ENCODE measurements around the gene ALKBH4.
"Not testable (repeated sequence)": the region's sequence is repeated elsewhere in the genome, so short reads cannot be mapped to it uniquely, and the experiment has no call there.

The ALKBH4 gene

GRCh38 chr7:102490529-102491075 is 25.9 kb upstream of the ALKBH4 start:
- not testable (repeated sequence) for H3K36me3 Mint-ChIP-seq; H3K27ac Mint-ChIP-seq; H3K27me3 Mint-ChIP-seq; H3K9me3 Mint-ChIP-seq (ENCODE audit: low read depth); H3K4me3 Mint-ChIP-seq; H3K4me1 Mint-ChIP-seq (ENCODE audit: low read depth)

- H3K27ac Mint-ChIP-seq; H3K27me3 Mint-ChIP-seq; H3K4me3 Mint-ChIP-seq; H3K4me1 Mint-ChIP-seq (ENCODE audit: low read depth); H3K9me3 Mint-ChIP-seq (ENCODE audit: low read depth); H3K36me3 Mint-ChIP-seq: not testable (repeated sequence)
Observed at GRCh38 chr7:102484317-102484716, 19.7 kb upstream of the ALKBH4 start.

- H3K4me1 Mint-ChIP-seq (ENCODE audit: low read depth); H3K9me3 Mint-ChIP-seq (ENCODE audit: low read depth); H3K27me3 Mint-ChIP-seq; H3K4me3 Mint-ChIP-seq; H3K27ac Mint-ChIP-seq; H3K36me3 Mint-ChIP-seq: not testable (repeated sequence)
Observed at GRCh38 chr7:102481962-102482361, 17.3 kb upstream of the ALKBH4 start.

- H3K27me3 Mint-ChIP-seq; H3K4me3 Mint-ChIP-seq; H3K9me3 Mint-ChIP-seq (ENCODE audit: low read depth); H3K27ac Mint-ChIP-seq; H3K4me1 Mint-ChIP-seq (ENCODE audit: low read depth); H3K36me3 Mint-ChIP-seq: not testable (repeated sequence)
Observed at GRCh38 chr7:102479982-102480637, 15.4 kb upstream of the ALKBH4 start.

DNA sequence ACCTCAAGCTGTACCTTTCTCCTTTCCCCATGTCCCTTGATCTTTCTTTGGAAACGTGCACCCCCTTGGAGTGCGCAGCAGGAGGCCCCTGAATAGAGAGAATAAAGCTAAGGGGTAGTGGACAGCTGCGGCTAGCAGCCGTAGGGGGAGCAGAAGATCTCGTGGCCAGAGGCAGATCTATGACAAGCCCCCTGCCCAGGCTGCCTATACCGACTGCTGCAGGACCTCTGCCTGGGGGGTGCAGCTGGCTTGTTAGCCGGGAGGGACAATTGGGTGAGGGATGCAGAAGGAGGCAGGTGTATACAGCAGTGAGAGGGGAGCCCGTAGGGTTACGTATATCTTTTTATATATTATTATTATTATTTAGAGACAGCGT is 14.5 kb upstream of the ALKBH4 start:
- not testable (repeated sequence) for H3K27ac Mint-ChIP-seq; H3K4me3 Mint-ChIP-seq; H3K4me1 Mint-ChIP-seq (ENCODE audit: low read depth); H3K36me3 Mint-ChIP-seq; H3K27me3 Mint-ChIP-seq; H3K9me3 Mint-ChIP-seq (ENCODE audit: low read depth)

- Mint-ChIP-seq H3K27ac (peak within 1 kb of the TSS; percentile 78), H3K4me3 (peak within 1 kb of the TSS; percentile 87)
- not testable (repeated sequence) for H3K9me3 Mint-ChIP-seq (ENCODE audit: low read depth); H3K36me3 Mint-ChIP-seq; H3K27me3 Mint-ChIP-seq; H3K4me1 Mint-ChIP-seq (ENCODE audit: low read depth)
Observed at GRCh38 chr7:102478314-102479208, 13.9 kb upstream of the ALKBH4 start, which contains the start of gene POLR2J. POLR2J (minus strand) TSS chr7:102478922; CDS start chr7:102478860, 62 bp downstream.

DNA sequence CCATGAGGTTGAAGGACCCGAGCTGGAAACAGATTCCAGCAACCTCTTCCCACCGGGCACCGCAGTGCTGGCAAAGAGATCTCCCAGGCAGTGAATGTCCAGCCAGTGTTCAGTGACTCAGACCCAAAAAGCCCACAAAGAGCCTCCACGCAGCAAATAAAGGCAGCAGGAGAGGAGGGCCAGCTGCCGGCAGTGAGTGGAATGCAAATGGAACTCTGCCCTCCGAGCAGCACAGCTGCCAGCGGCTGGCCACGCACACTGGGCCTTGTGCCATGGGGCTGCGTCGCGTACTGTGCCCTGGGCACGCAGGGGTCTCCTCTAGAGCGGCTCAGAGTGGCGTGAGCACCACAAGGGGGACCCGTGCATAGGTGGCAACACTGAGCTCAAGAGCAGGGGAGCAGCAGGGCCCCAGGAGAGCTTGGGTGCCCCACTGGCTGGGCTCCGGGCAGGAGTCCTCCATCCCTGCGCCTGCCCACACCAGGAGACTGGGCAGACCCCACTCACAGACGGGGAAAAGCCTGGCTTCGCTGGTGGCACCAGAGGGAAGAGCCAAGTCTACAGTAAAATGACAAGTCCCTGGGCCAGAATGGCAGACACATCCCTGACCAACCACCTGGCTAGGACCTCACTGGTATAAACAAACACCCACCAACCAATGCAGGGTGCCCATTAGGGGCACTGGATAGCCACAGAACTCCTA is 10.2 kb upstream of the ALKBH4 start:
- not testable (repeated sequence) for H3K4me3 Mint-ChIP-seq

GRCh38 chr7:102474116-102474515 is 9.5 kb upstream of the ALKBH4 start:
- not testable (repeated sequence) for H3K27ac Mint-ChIP-seq; H3K36me3 Mint-ChIP-seq; H3K4me3 Mint-ChIP-seq; H3K27me3 Mint-ChIP-seq; H3K4me1 Mint-ChIP-seq (ENCODE audit: low read depth); H3K9me3 Mint-ChIP-seq (ENCODE audit: low read depth)

More for the DNA sequence above, 10.2 kb upstream of the ALKBH4 start:
- H3K27ac Mint-ChIP-seq; H3K4me1 Mint-ChIP-seq (ENCODE audit: low read depth); H3K27me3 Mint-ChIP-seq; H3K9me3 Mint-ChIP-seq (ENCODE audit: low read depth); H3K36me3 Mint-ChIP-seq: not testable (repeated sequence)

GRCh38 chr7:102473271-102473991 is 8.8 kb upstream of the ALKBH4 start:
- no peak overlapping the region for H3K27ac Mint-ChIP-seq
- no peaks in the 10 kb centered on the region for H3K9me3 Mint-ChIP-seq (ENCODE audit: low read depth)
- no peaks in the 10 kb centered on the region for H3K27me3 Mint-ChIP-seq
- no peaks in the 10 kb centered on the region for H3K36me3 Mint-ChIP-seq
- H3K4me1 Mint-ChIP-seq (ENCODE audit: low read depth) = no peaks in the 10 kb centered on the region
- no peak overlapping the region for H3K4me3 Mint-ChIP-seq

DNA sequence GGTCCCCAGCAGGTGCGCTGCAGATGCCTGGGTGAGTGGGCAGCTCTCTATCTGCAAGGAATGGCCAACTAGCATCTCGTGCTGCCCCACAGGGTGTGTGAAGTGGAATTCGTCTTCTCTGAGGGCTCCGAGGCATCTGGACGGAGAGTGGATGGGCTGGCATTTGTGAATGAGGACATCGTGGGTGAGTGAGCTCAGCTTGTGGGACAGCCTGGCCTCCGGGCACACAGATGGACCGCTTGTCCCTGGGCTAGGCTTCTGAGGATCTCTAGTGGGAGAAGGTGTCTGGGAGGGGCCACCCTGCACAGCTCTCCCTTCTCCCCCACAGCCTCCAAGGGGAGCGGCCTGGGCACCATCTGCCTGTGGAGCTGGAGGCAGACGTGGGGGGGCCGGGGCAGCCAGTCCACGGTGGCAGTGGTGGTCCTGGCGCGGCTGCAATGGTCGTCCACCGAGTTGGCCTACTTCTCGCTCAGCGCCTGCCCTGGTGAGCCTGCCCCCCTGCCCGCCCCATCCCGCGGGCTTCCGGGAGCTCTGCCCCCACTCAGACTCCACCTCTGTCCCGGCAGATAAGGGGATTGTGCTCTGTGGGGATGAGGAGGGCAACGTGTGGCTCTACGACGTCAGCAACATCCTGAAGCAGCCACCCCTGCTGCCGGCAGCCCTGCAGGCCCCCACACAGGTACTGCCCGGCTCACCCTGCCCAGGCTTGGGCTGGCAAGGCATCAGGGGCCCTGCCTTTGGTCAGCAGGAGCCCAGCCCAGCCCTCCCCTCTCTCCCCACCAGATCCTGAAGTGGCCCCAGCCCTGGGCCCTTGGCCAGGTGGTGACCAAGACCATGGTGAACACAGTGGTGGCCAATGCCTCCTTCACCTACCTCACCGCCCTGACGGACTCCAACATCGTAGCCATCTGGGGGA is 7.7 kb upstream of the ALKBH4 start:
- H3K4me1 Mint-ChIP-seq (ENCODE audit: low read depth) = no peaks in the 10 kb centered on the region
- no peaks in the 10 kb centered on the region for H3K27me3 Mint-ChIP-seq
- H3K9me3 Mint-ChIP-seq (ENCODE audit: low read depth) = no peaks in the 10 kb centered on the region
- H3K36me3 Mint-ChIP-seq = no peaks in the 10 kb centered on the region
- H3K4me3 Mint-ChIP-seq = no peak overlapping the region
- no peak overlapping the region for H3K27ac Mint-ChIP-seq

DNA sequence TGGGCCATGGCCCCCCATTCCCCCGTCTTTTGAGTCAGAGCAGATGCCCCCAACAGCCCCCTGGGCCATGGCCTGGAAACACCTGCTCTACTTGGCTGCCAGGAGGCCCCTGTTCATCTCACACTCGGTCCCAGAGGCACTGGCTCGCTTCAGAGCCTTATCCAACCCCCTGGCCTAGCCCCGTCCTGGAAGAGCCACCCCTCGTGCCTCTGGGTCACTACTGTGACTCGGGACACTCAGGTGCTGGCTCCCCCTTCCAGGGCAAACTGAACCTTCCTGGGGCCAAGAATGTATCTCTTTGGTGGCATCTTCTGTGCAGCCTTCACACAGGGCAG is 7.1 kb upstream of the ALKBH4 start:
- H3K27me3 Mint-ChIP-seq = no peaks in the 10 kb centered on the region
- H3K36me3 Mint-ChIP-seq = no peaks in the 10 kb centered on the region
- no peak overlapping the region for H3K4me3 Mint-ChIP-seq
- H3K9me3 Mint-ChIP-seq (ENCODE audit: low read depth) = no peaks in the 10 kb centered on the region
- peaks cover 1% of the 10 kb centered on the region for H3K4me1 Mint-ChIP-seq (ENCODE audit: low read depth)
- no peak overlapping the region for H3K27ac Mint-ChIP-seq

GRCh38 chr7:102469972-102470825 is 5.5 kb upstream of the ALKBH4 start:
- Mint-ChIP-seq H3K9me3 (ENCODE audit: low read depth) (no peaks in the 10 kb centered on the region), H3K4me3 (no peak overlapping the region), H3K27ac (no peak overlapping the region), H3K27me3 (no peaks in the 10 kb centered on the region), H3K4me1 (ENCODE audit: low read depth) (peaks cover 9% of the 10 kb centered on the region), H3K36me3 (no peaks in the 10 kb centered on the region)

DNA sequence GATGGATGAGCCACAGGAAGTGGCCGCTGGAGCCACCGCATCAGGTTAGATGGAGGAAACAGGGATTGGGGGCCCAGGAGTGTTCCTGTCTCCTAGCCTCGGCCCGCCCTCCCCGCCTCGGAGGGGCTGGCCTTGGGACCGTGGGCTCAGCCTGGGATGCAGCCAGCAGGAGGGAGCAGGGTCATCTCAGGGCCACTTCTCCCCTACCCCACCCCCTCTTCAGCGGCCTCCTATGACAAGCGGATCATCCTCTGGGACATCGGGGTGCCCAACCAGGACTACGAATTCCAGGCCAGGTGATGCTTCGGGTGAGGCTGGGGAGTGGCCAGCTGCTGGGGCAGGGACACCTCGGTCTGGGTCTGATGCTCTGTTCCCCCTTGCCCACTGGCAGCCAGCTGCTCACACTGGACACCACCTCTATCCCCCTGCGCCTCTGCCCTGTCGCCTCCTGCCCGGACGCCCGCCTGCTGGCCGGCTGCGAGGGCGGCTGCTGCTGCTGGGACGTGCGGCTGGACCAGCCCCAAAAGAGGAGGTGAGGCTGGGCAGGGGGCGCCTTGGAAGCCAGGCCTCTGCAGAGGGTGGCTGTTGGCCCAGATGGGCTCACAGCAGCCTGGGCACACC is 4.8 kb upstream of the ALKBH4 start:
- Mint-ChIP-seq H3K27ac (no peak overlapping the region), H3K9me3 (ENCODE audit: low read depth) (no peaks in the 10 kb centered on the region), H3K4me1 (ENCODE audit: low read depth) (peaks cover 9% of the 10 kb centered on the region), H3K27me3 (no peaks in the 10 kb centered on the region), H3K4me3 (no peak overlapping the region), H3K36me3 (no peaks in the 10 kb centered on the region)

All from activated naive CD8-positive, alpha-beta T cell (primary cell).